Endothelial cell of umbilical vein (primary cell): ENCODE measurements around the gene MAMSTR. TPM values are rescaled to one million over a fixed set of nuclear protein-coding genes. Genes with fewer than 3 reads are reported as not detected.
A peak's percentile ranks its signal among the peaks of the same experiment; 100 is the strongest.
"Not testable (repeated sequence)": the region's sequence is repeated elsewhere in the genome, so short reads cannot be mapped to it uniquely, and the experiment has no call there.

Source experiments
- BruUV-seq: library from RNA; stranded (reverse); fragments of 400-500 nt; replicated peaks from 2 replicates; lab custom pipeline; 2021; lab: Mats Ljungman, UMichigan
- CTCF ChIA-PET: fragments of 300-600, 350-600 bp; sonication (Branson Sonifier 250); formaldehyde crosslinking; loops from one replicate; lab custom pipeline; 2021; ENCODE audit warnings: antibody characterized with exemption, inconsistent platforms; lab: Charles Lee
- POLR2A ChIA-PET: fragments of 300-600, 350-600 bp; sonication (Branson Sonifier 250); formaldehyde crosslinking; loops from one replicate; lab custom pipeline; 2021; ENCODE audit warnings: antibody characterized with exemption, inconsistent platforms; lab: Charles Lee
- DNase-seq: peaks from one replicate; pipeline ENCODE4 v3.0.0-alpha.2; 2011; ENCODE audit warnings: low read depth, low spot score
- FAIRE-seq: peaks from 2 replicates; lab custom pipeline; 2011; peaks lifted over from hg19 to GRCh38; lab: Jason Lieb, UNC
- H2AFZ ChIP-seq: 2 replicates; pipeline ENCODE4 v1.6.0; 2012; ENCODE audit warnings: low read depth, low read length, control low read depth, inconsistent platforms
- H3K27ac ChIP-seq: 2 replicates; pipeline ENCODE4 v1.5.1; 2011; ENCODE audit warnings: low read depth, mild to moderate bottlenecking, control low read depth, low read length, moderate library complexity; ENCODE audit not compliant: insufficient read depth
- H3K27me3 ChIP-seq, 2 experiments: 2 replicates each; pipeline versions ENCODE4 v1.6.0 to v1.6.1; 2011; ENCODE audit warnings: low read length in 2 of 2, mixed read lengths in 1 of 2; ENCODE audit not compliant: control insufficient read depth in 2 of 2, insufficient read depth in 2 of 2
- H3K36me3 ChIP-seq, 2 experiments: 2 replicates in 1 of 2; 3 replicates in 1 of 2; pipeline ENCODE4 v1.5.1; 2011; ENCODE audit warnings: low read length in 2 of 2, mild to moderate bottlenecking in 1 of 2, moderate library complexity in 1 of 2; ENCODE audit not compliant: control insufficient read depth in 2 of 2, insufficient read depth in 2 of 2; ENCODE audit errors: extremely low read depth in 1 of 2
- H3K4me1 ChIP-seq: 3 replicates; pipeline ENCODE4 v1.5.1; 2011; ENCODE audit warnings: mild to moderate bottlenecking, low read length; ENCODE audit not compliant: control insufficient read depth, insufficient read depth; ENCODE audit errors: extremely low read depth
- H3K4me2 ChIP-seq: 2 replicates; pipeline ENCODE4 v1.6.1; 2011; ENCODE audit warnings: low read length, control low read depth, mixed read lengths; ENCODE audit not compliant: insufficient read depth
- H3K4me3 ChIP-seq, 3 experiments: fragments of 200-600 bp in 1 of 3; sonication (generic), shearing (Covaris generic) in 1 of 3; replicated peaks in 1 of 3; 2 replicates each; pipeline ENCODE4 v1.5.1; 2011 to 2016; ENCODE audit warnings: control low read depth in 3 of 3, low read length in 3 of 3, mild to moderate bottlenecking in 2 of 3, inconsistent platforms in 1 of 3, low read depth in 1 of 3, moderate library complexity in 1 of 3; ENCODE audit not compliant: insufficient read depth in 1 of 3
- H3K79me2 ChIP-seq: 2 replicates; pipeline ENCODE4 v1.6.0; 2012; ENCODE audit warnings: low read length, inconsistent platforms; ENCODE audit not compliant: control insufficient read depth, insufficient read depth
- H3K9ac ChIP-seq: replicated peaks from 2 replicates; pipeline ENCODE3; 2011; ENCODE audit warnings: low read length, control low read depth; ENCODE audit not compliant: insufficient read depth; ENCODE audit errors: extremely low read depth
- H3K9me1 ChIP-seq: replicated peaks from 3 replicates; pipeline ENCODE4 v1.6.0; 2011; ENCODE audit warnings: mild to moderate bottlenecking, low read length; ENCODE audit not compliant: control insufficient read depth, insufficient read depth; ENCODE audit errors: extremely low read depth
- H3K9me3 ChIP-seq: replicated peaks from 2 replicates; pipeline ENCODE4 v1.5.1; 2012; ENCODE audit warnings: low read length, inconsistent platforms; ENCODE audit not compliant: control insufficient read depth, insufficient read depth
- H4K20me1 ChIP-seq: replicated peaks from 2 replicates; pipeline ENCODE3; 2011; ENCODE audit warnings: mild to moderate bottlenecking, low read length; ENCODE audit not compliant: control insufficient read depth, insufficient read depth; ENCODE audit errors: extremely low read depth
- EZH2 ChIP-seq: IDR thresholded peaks from 2 replicates; pipeline ENCODE4 v1.6.1; 2012; ENCODE audit warnings: borderline replicate concordance, low read depth, mild to moderate bottlenecking, moderate library complexity, low read length, inconsistent platforms; ENCODE audit not compliant: severe bottlenecking
- FOS ChIP-seq: IDR thresholded peaks from 2 replicates; pipeline ENCODE4 v1.6.1; 2011; ENCODE audit warnings: mild to moderate bottlenecking, low read length, moderate library complexity, borderline replicate concordance; ENCODE audit not compliant: insufficient read depth
- GATA2 ChIP-seq: IDR thresholded peaks from 2 replicates; pipeline ENCODE4 v1.7.0; 2011; ENCODE audit warnings: low read depth, mild to moderate bottlenecking, moderate library complexity, mixed read lengths, low read length; ENCODE audit not compliant: insufficient read length, insufficient read depth
- JUN ChIP-seq: IDR thresholded peaks from 2 replicates; pipeline ENCODE4 v1.6.1; 2011; ENCODE audit warnings: borderline replicate concordance, low read depth; ENCODE audit not compliant: insufficient read length, insufficient read depth
- MYC ChIP-seq: IDR thresholded peaks from one replicate; pipeline ENCODE4 v1.6.1; 2011; ENCODE audit warnings: mild to moderate bottlenecking, low read depth, low read length
- POLR2A ChIP-seq: IDR thresholded peaks from 2 replicates; pipeline ENCODE4 v1.6.1; 2012; ENCODE audit warnings: low read depth, mild to moderate bottlenecking, control low read depth, low read length
- POLR2AphosphoS5 ChIP-seq: IDR thresholded peaks from 2 replicates; pipeline ENCODE4 v1.6.1; 2012; ENCODE audit warnings: low read depth, mild to moderate bottlenecking, control low read depth, low read length, moderate library complexity; ENCODE audit not compliant: insufficient read depth
- dilution Hi-C: fragments of 300-500 bp; cut with MboI; formaldehyde crosslinking; loops from one replicate; pipeline ENCODE4 v1.15.0; 2019; ENCODE audit warnings: low sequenced_read_pairs; ENCODE audit not compliant: extremely low pct_ligation_motif_present
- intact Hi-C: fragments of 100-400 bp; cut with micrococcal nuclease; formaldehyde crosslinking; loops from one replicate; pipeline ENCODE4 v1.10.0; 2022
- polyA plus RNA-seq, 4 experiments: library from polyadenylated mRNA; depleted of rRNA in 3 of 4; stranded (reverse) in 3 of 4; unstranded in 1 of 4; fragments of >200 nt; gene quantifications; 2 replicates each; pipeline versions ENCODE4 v1.2.1 to v1.2.3, GENCODE V29; 2011 to 2012; ENCODE audit warnings: missing spikeins in 1 of 4
- total RNA-seq: library from RNA; stranded (reverse); gene quantifications from 2 replicates; pipeline ENCODE4 v1.2.3, GENCODE V29; 2021
- TF ChIP-seq, protein P1 (sequence below): IDR thresholded peaks from 2 replicates; pipeline ENCODE4 v1.6.1; 2011; ENCODE audit not compliant: insufficient read depth, insufficient read length
- TF ChIP-seq, protein P2 (sequence below), 2 donors: IDR thresholded peaks; 1 replicate in 1 of 2; 2 replicates in 1 of 2; pipeline ENCODE4 v1.5.1; 2011; ENCODE audit warnings: low read length in 2 of 2, mild to moderate bottlenecking in 2 of 2, moderate library complexity in 2 of 2, control low read depth in 1 of 2, inconsistent platforms in 1 of 2, low read depth in 1 of 2; ENCODE audit not compliant: insufficient read depth in 1 of 2; ENCODE audit errors: extremely low read depth in 1 of 2

The MAMSTR gene
- total and polyA plus RNA-seq, 2 donors (not counting 3 experiments of a cell fraction or from before 2014, with no cell fraction given): 0.57 to 0.84 TPM

DNA sequence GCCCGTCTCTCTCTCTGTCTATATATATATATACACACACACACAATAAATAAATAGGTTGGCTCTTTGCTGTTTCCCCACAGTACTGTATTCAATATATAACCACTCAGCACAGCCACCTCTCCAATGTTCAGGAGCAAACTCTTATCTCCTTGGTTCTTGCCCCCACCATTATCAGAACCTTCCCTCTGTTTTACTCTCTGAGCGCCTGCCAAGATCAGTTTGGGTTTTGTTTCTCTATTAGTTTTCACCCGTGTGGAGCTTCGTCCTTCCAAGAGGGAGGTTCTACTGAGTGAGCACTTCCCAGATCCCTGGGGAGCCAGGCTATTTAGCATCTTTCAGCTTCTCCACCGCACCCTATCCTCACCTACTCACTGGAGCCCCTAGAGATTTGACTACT, 46.3 kb upstream of the MAMSTR start:
- H3K4me2 ChIP-seq, H3K79me2 ChIP-seq, POLR2A ChIA-PET, dilution Hi-C loops, BruUV-seq, DNase-seq, H3K9me3 ChIP-seq, H3K4me1 ChIP-seq, H3K9me1 ChIP-seq, H2AFZ ChIP-seq, H3K36me3 ChIP-seq, H4K20me1 ChIP-seq, H3K9ac ChIP-seq, H3K27me3 ChIP-seq, H3K27ac ChIP-seq, intact Hi-C loops, H3K4me3 ChIP-seq: not testable (repeated sequence)
- CTCF ChIA-PET: interaction anchor here (0.8 kb wide), 1 partner anchor 205 kb away, joined by 3 read pairs; no protein-coding TSS in a partner anchor
- peak; percentile 15 for FAIRE-seq

DNA sequence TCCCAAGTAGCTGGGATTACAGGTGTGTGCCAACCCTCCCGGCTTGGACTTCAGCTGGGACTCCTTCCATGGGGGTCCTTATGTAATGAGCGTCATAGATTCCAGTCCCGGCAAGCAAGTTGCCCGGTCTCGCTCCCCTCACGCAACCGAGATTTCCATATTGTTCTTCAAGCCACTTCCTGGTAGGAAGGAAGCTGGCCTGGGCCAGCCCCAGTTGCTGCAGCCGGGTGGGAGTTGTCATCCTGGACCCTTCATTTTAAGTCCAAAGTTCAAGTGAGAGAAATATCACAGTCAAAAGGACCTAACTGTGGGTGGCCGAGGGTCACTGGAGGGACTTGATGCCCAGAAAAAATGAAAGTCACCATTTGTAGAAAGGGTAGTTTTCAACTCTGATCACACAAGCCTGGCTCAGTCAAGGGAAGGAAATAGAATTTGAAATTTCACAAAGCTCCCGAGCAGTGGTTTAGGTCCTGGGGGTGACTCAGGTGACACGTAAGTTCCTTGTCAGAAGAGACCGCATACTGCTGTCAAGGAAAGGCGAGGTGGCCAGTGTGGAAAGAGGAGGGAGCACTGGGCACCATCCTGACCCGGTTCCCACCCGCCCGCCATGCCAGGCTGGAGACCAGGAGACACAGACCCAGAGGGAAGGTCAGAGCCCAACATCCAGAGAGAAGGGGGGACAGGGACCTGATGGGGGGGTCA, 41.1 kb upstream of the MAMSTR start:
- TF ChIP-seq JUN (no peak), GATA2 (no peak), EZH2 (no peak), POLR2A (no peak), FOS (no peak), POLR2AphosphoS5 (no peak), MYC (no peak)
- TF ChIP-seq, protein P1, sequence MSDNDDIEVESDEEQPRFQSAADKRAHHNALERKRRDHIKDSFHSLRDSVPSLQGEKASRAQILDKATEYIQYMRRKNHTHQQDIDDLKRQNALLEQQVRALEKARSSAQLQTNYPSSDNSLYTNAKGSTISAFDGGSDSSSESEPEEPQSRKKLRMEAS: no peak
- TF ChIP-seq, protein P2, sequence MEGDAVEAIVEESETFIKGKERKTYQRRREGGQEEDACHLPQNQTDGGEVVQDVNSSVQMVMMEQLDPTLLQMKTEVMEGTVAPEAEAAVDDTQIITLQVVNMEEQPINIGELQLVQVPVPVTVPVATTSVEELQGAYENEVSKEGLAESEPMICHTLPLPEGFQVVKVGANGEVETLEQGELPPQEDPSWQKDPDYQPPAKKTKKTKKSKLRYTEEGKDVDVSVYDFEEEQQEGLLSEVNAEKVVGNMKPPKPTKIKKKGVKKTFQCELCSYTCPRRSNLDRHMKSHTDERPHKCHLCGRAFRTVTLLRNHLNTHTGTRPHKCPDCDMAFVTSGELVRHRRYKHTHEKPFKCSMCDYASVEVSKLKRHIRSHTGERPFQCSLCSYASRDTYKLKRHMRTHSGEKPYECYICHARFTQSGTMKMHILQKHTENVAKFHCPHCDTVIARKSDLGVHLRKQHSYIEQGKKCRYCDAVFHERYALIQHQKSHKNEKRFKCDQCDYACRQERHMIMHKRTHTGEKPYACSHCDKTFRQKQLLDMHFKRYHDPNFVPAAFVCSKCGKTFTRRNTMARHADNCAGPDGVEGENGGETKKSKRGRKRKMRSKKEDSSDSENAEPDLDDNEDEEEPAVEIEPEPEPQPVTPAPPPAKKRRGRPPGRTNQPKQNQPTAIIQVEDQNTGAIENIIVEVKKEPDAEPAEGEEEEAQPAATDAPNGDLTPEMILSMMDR (IDR thresholded peaks at IDR 0.05; ENCODE audit: extremely low read depth in 1 of 2, insufficient read depth in 1 of 2, low read depth in 1 of 2, low read length in 2 of 2): no peak
- Histone ChIP-seq H3K27me3 (peaks cover 0 to 3% of the 10 kb centered on the region in 2 experiments), H2AFZ (peak overlapping the region; percentile 70), H3K9me3 (no peaks in the 10 kb centered on the region), H3K9me1 (no peaks in the 10 kb centered on the region), H3K4me1 (peaks cover 6% of the 10 kb centered on the region), H3K4me3 (no peak overlapping the region), H3K4me2 (peak overlapping the region; percentile 20), H3K79me2 (no peaks in the 10 kb centered on the region), H3K27ac (no peak overlapping the region), H3K9ac (no peak overlapping the region), H4K20me1 (no peaks in the 10 kb centered on the region), H3K36me3 (no peaks in the 10 kb centered on the region)
- intact Hi-C loops: loop anchor here (1.0 kb wide), 1 partner anchor 8 kb away; the partner anchor contains the start of gene FUT1
- dilution Hi-C loops: no loop called here
- no TSS peak for BruUV-seq
- ChIA-PET POLR2A (no interaction called here), CTCF (interaction anchor here (0.6 to 0.9 kb wide), 2 partner anchors 210 to 682 kb away, joined by 3 read pairs; no protein-coding TSS in a partner anchor)
- FAIRE-seq (peak; percentile 65), DNase-seq (peak; percentile 48)
